PFSK-1 (cell line): ENCODE measurements around the gene UFSP1.

Experiments
- FOXP2 ChIP-seq: optimal IDR thresholded peaks from 2 replicates; pipeline ENCODE3; 2011; ENCODE audit warnings: borderline replicate concordance, control low read depth, inconsistent platforms; ENCODE audit not compliant: insufficient read depth; ENCODE audit errors: extremely low read length, extremely low read depth
- POLR2AphosphoS5 ChIP-seq: IDR thresholded peaks from 2 replicates; pipeline ENCODE4 v1.6.1; 2012; ENCODE audit warnings: low read depth, mild to moderate bottlenecking, control low read depth, low read length, moderate library complexity
- SIN3A ChIP-seq: IDR thresholded peaks from 2 replicates; pipeline ENCODE4 v1.6.1; 2012; ENCODE audit warnings: mild to moderate bottlenecking, low read length, moderate library complexity, borderline replicate concordance; ENCODE audit not compliant: insufficient read depth
- TAF1 ChIP-seq: IDR thresholded peaks from 2 replicates; pipeline ENCODE4 v1.6.1; 2012; ENCODE audit warnings: low read length, control low read depth, borderline replicate concordance; ENCODE audit not compliant: insufficient read depth
- TF ChIP-seq, protein P1 (sequence below), 2 experiments: IDR thresholded peaks; 2 replicates each; pipeline versions ENCODE4 v1.6.1 to v1.8.0; 2011 to 2012; ENCODE audit warnings: low read depth in 2 of 2, low read length in 2 of 2, control low read depth in 1 of 2, inconsistent platforms in 1 of 2, mild to moderate bottlenecking in 1 of 2, moderate library complexity in 1 of 2; ENCODE audit not compliant: insufficient read depth in 1 of 2

UFSP1 gene

DNA sequence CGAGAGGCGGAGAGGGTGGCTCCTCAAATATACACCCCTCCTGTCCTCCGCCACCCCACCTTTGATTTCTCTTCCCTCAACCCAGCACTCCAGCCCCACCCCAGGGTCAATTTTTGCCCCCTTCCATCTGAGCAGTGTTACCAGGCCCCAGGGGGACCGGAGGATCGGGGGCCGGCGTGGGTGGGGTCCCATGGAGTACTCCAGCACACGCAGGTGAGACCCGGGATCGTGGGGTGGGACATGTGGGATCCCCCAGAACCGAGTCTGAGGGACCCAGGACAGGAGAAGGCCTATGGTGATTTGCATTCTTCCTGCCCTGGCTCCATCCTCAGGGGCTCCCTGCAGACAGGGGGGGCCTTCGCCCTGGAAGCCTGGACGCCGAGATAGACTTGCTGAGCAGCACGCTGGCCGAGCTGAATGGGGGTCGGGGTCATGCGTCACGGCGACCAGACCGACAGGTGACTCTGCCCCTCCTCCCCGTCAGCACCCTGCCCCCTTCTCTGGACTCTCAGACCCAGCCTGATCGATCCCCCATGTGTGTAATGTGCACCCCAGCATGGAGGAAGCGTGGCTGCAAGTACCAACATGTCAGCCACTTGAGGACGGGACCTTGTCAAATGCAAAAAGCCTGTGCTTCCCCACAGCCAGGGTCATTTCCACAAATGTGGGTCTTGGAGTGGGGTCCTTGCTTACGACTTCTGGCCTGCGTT lies 21.6 kb downstream of the UFSP1 start:
- TF ChIP-seq SIN3A: no peak
- no peak for TF ChIP-seq TAF1
- no peak for TF ChIP-seq FOXP2
- TF ChIP-seq, protein P1, sequence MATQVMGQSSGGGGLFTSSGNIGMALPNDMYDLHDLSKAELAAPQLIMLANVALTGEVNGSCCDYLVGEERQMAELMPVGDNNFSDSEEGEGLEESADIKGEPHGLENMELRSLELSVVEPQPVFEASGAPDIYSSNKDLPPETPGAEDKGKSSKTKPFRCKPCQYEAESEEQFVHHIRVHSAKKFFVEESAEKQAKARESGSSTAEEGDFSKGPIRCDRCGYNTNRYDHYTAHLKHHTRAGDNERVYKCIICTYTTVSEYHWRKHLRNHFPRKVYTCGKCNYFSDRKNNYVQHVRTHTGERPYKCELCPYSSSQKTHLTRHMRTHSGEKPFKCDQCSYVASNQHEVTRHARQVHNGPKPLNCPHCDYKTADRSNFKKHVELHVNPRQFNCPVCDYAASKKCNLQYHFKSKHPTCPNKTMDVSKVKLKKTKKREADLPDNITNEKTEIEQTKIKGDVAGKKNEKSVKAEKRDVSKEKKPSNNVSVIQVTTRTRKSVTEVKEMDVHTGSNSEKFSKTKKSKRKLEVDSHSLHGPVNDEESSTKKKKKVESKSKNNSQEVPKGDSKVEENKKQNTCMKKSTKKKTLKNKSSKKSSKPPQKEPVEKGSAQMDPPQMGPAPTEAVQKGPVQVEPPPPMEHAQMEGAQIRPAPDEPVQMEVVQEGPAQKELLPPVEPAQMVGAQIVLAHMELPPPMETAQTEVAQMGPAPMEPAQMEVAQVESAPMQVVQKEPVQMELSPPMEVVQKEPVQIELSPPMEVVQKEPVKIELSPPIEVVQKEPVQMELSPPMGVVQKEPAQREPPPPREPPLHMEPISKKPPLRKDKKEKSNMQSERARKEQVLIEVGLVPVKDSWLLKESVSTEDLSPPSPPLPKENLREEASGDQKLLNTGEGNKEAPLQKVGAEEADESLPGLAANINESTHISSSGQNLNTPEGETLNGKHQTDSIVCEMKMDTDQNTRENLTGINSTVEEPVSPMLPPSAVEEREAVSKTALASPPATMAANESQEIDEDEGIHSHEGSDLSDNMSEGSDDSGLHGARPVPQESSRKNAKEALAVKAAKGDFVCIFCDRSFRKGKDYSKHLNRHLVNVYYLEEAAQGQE (IDR thresholded peaks at IDR 0.05; ENCODE audit: insufficient read depth in 1 of 2, low read depth in 2 of 2, low read length in 2 of 2): no peak
- no peak for TF ChIP-seq POLR2AphosphoS5

- TF ChIP-seq FOXP2 (no peak), SIN3A (no peak), TAF1 (no peak), POLR2AphosphoS5 (peak; percentile 28; the same call in 1 of the 2 replicates)
Measured at GRCh38 chr7:100867040-100867775, 22.3 kb downstream of the UFSP1 start, which contains the start of gene TRIP6. TRIP6 (plus strand) TSS chr7:100867387; CDS start chr7:100867498, 111 bp downstream.

DNA sequence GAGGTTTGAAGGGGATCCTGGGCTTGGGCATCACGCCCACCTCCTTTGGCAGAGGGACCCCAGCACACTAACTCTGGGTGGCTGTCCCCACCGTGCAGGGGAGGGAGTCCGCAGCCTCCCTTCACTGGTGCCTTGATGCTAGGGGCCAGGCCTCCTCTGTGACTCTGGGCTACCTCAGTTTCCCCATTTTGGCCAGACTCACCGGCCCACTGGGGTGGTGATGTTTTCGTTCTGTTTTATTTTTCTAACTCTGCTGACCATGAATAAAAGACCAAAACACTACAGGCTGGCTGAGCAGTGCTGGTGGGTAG lies 22.8 kb downstream of the UFSP1 start:
- TF ChIP-seq POLR2AphosphoS5: no peak
- no peak for TF ChIP-seq TAF1
- TF ChIP-seq, protein P1 (IDR thresholded peaks at IDR 0.05; ENCODE audit: insufficient read depth in 1 of 2, low read depth in 2 of 2, low read length in 2 of 2): no peak
- no peak for TF ChIP-seq SIN3A
- no peak for TF ChIP-seq FOXP2

GRCh38 chr7:100865938-100866728 lies 23.4 kb downstream of the UFSP1 start:
- TF ChIP-seq, protein P1 (IDR thresholded peaks at IDR 0.05; ENCODE audit: insufficient read depth in 1 of 2, low read depth in 2 of 2, low read length in 2 of 2): no peak
- TF ChIP-seq TAF1 (no peak), POLR2AphosphoS5 (no peak), SIN3A (no peak), FOXP2 (no peak)

GRCh38 chr7:100865372-100865911 lies 24.1 kb downstream of the UFSP1 start:
- TF ChIP-seq TAF1 (no peak), SIN3A (no peak), FOXP2 (no peak), POLR2AphosphoS5 (no peak)
- TF ChIP-seq, protein P1 (IDR thresholded peaks at IDR 0.05; ENCODE audit: insufficient read depth in 1 of 2, low read depth in 2 of 2, low read length in 2 of 2): no peak
